ENCODE results near the gene MAGED4.
"Not testable (repeated sequence)": the region's sequence is repeated elsewhere in the genome, so short reads cannot be mapped to it uniquely, and the experiment has no call there.

The MAGED4 gene

GRCh38 chrX:52184440-52185077 lies at the start of gene MAGED4:
MAGED4 (plus strand) TSS chrX:52184888; CDS start chrX:52185923, 1,035 bp downstream.
- DNase-seq = not testable (repeated sequence)

- no peak for DNase-seq
Measured at GRCh38 chrX:52138830-52139544, 45.7 kb upstream of the MAGED4 start.

- DNase-seq = no peak
Measured at GRCh38 chrX:52139545-52139895, 45.2 kb upstream of the MAGED4 start.

GRCh38 chrX:52140020-52140419 lies 44.7 kb upstream of the MAGED4 start:
- DNase-seq = no peak

GRCh38 chrX:52150667-52151066 lies 34.0 kb upstream of the MAGED4 start:
- not testable (repeated sequence) for DNase-seq

- not testable (repeated sequence) for DNase-seq
Measured at GRCh38 chrX:52160140-52160539, 24.5 kb upstream of the MAGED4 start.

GRCh38 chrX:52166840-52167239 lies 17.8 kb upstream of the MAGED4 start:
- no peak for DNase-seq

- not testable (repeated sequence) for DNase-seq
Measured at GRCh38 chrX:52171055-52171454, 13.6 kb upstream of the MAGED4 start.

GRCh38 chrX:52185078-52185453 lies 378 bp downstream of the MAGED4 start:
- not testable (repeated sequence) for DNase-seq

GRCh38 chrX:52211405-52211804 lies 26.7 kb downstream of the MAGED4 start:
- DNase-seq = not testable (repeated sequence)

- no peak for DNase-seq
Measured at GRCh38 chrX:52213276-52213675, 28.6 kb downstream of the MAGED4 start.

- no peak for DNase-seq
Measured at GRCh38 chrX:52216541-52216940, 31.9 kb downstream of the MAGED4 start.

- no peak for DNase-seq
Measured at GRCh38 chrX:52217494-52218160, 32.9 kb downstream of the MAGED4 start.

- DNase-seq = no peak
Measured at GRCh38 chrX:52220936-52221335, 36.2 kb downstream of the MAGED4 start.

Data from stimulated activated naive CD4-positive, alpha-beta T cell treated with Interleukin-2 at 50 U/mL for 16 hours (primary cell).